Stimulated activated effector memory CD8-positive, alpha-beta T cell treated with anti-CD3 and anti-CD28 coated beads, Interleukin-12 subunit alpha, Interleukin-12 subunit beta, amount 100 ng/mL, for 72 hours (primary cell): ENCODE data around the gene GNAZ.

Source experiments
- ATAC-seq: fragments of 150-1000 bp; cut with Tn5 transposase; 2 replicates; pipeline ENCODE4 v1.10.0; 2021
- DNase-seq, 2 donors: peaks; one replicate each; pipeline ENCODE4 v3.0.0; 2021 to 2022; ENCODE audit warnings: low spot score in 2 of 2
- H3K27ac Mint-ChIP-seq: one replicate; pipeline ENCODE4 v1.8.0; 2022; ENCODE audit warnings: mild to moderate bottlenecking, mixed read lengths
- H3K36me3 Mint-ChIP-seq: one replicate; pipeline ENCODE4 v1.8.0; 2022; ENCODE audit warnings: mild to moderate bottlenecking, mixed read lengths
- H3K4me1 Mint-ChIP-seq: one replicate; pipeline ENCODE4 v1.8.0; 2022; ENCODE audit warnings: mixed read lengths
- H3K4me3 Mint-ChIP-seq: one replicate; pipeline ENCODE4 v1.8.0; 2022; ENCODE audit warnings: mild to moderate bottlenecking, mixed read lengths
- H3K9me3 Mint-ChIP-seq: one replicate; pipeline ENCODE4 v1.8.0; 2022; ENCODE audit warnings: mixed read lengths

GNAZ gene

DNA sequence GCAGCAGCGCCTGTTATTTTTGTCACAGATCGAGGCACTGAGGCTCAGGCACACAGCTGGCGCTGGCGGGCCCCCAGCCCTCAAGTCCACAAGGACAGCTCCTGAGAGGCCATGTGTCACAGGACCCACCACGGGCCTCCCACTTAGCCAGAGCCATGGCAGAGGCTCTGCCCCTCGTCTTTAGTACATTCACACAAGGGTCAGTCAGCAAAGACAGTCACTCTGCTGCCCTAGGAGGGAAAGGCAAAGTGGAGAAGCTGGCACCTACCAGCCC is 29.1 kb downstream of the GNAZ start:
- DNase-seq (no peak), ATAC-seq (no peak)
- no peaks in the 10 kb centered on the region for H3K4me1 Mint-ChIP-seq
- H3K27ac Mint-ChIP-seq = no peak overlapping the region
- no peaks in the 10 kb centered on the region for H3K36me3 Mint-ChIP-seq
- H3K9me3 Mint-ChIP-seq = no peaks in the 10 kb centered on the region
- H3K4me3 Mint-ChIP-seq = no peak overlapping the region

DNA sequence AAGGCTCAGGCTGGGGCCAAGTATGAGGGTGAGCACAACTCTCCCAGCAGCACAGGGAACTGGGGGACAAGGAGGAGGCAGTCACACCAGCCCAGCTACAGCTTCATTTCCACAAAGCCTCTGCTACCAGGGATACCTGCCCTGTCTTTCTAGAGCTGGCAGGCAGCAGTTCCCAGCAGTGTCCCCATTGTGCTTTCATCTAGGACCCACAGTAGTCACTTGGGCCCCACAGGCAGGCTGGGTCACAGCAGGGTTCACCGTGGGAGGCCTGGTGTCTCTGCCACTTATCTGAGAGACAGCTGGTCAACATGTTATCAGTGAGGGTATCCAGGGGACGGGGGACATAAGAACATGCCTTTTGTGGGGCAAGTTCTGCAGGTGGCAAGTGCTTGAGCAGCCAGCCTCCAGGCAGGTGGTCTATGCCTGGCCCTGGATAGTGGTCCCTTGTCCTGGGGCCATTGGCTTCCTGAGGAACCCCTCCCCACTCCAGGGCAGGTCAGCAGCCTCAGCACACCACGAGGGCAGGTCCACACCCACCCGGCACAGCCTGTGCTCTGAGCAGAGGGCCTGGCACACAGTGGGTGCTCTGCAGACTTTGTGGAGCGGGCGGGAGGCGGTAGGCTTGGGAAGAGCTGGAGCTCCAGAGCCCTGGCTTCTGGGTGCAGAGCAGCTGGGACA is 29.9 kb downstream of the GNAZ start:
- Mint-ChIP-seq H3K27ac (no peak overlapping the region), H3K9me3 (no peaks in the 10 kb centered on the region), H3K4me3 (no peak overlapping the region), H3K4me1 (no peaks in the 10 kb centered on the region), H3K36me3 (no peaks in the 10 kb centered on the region)
- ATAC-seq = no peak
- no peak for DNase-seq

DNA sequence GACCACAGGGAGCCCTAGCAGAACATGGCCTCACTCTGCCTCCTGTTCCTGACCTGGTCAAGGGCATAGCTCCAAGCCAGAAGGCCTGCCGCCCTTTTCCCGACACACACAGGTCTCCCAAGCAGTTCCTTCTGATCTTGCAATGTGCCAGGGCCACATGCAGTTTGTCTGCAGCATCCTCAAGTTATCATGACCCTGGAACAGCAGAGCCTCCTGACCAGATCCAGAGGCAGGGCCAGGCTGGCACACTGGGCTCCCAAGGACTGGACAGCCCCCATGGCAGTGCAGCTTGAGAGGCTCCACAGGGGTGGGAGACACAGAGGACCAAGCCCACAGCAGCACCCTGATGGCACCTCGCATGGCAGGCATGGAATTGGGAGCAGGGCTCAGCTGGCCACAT is 31.2 kb downstream of the GNAZ start:
- ATAC-seq (no peak), DNase-seq (no peak)
- no peak overlapping the region for H3K4me3 Mint-ChIP-seq
- H3K36me3 Mint-ChIP-seq = no peaks in the 10 kb centered on the region
- no peaks in the 10 kb centered on the region for H3K4me1 Mint-ChIP-seq
- peak overlapping the region; percentile 34 for H3K27ac Mint-ChIP-seq
- H3K9me3 Mint-ChIP-seq = no peaks in the 10 kb centered on the region

DNA sequence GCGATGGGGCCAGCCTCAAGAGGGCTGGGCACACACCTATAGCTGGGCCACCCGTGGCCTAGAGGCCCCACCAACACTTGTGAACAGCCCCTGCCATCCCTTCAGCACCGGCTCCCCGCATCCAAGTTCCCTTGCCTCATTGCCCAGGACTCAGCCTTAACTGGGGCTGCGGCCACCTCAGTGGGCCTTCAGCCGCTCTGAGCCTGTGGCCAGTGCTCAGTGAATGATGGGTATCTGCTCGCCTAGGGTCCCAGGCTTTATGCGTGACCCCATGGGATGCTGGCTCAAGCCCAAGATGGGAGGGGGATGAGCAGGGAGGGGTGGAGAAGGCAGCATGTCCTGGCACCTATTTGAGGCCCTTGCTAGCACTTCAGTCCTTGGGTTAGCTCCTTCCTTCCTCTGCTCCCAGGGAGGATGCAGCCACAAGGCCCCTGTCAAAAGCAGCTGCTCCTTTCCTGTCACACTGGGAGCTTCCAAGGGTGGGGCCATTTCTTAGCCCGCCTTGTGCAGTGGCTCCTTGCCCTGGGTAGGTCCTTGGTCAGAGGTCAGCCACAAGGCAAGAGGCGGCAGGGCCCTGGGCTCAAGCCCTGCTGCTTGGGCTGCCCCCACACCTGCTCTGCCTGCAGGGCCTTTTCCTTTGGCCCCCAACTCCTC is 31.8 kb downstream of the GNAZ start:
- no peak for ATAC-seq
- Mint-ChIP-seq H3K4me1 (no peaks in the 10 kb centered on the region), H3K27ac (peak overlapping the region; percentile 69), H3K9me3 (no peaks in the 10 kb centered on the region), H3K4me3 (no peak overlapping the region), H3K36me3 (no peaks in the 10 kb centered on the region)
- DNase-seq = no peak

DNA sequence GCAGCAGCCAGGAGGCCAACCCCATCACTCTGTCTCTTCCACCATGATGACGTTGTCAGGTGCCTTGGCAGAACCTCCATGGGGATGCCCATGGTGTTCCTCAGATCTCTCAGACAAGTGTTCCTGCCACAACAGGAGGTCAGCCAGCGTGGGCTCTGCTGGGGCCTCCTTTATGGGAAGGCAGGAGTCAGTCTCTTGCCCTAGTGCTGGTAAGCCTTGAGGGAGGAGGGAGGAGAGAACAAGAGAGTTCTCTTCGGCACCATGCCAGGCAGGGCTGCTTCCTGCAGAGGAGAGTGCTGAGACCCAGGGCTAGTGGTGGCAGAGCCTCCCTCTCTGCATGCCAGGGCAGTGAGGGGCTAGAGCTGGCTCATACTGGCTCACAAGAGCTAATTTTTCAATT is 32.5 kb downstream of the GNAZ start:
- DNase-seq (no peak), ATAC-seq (no peak)
- H3K4me1 Mint-ChIP-seq = no peaks in the 10 kb centered on the region
- no peak overlapping the region for H3K4me3 Mint-ChIP-seq
- no peaks in the 10 kb centered on the region for H3K9me3 Mint-ChIP-seq
- H3K36me3 Mint-ChIP-seq = no peaks in the 10 kb centered on the region
- peak overlapping the region; percentile 69 for H3K27ac Mint-ChIP-seq

DNA sequence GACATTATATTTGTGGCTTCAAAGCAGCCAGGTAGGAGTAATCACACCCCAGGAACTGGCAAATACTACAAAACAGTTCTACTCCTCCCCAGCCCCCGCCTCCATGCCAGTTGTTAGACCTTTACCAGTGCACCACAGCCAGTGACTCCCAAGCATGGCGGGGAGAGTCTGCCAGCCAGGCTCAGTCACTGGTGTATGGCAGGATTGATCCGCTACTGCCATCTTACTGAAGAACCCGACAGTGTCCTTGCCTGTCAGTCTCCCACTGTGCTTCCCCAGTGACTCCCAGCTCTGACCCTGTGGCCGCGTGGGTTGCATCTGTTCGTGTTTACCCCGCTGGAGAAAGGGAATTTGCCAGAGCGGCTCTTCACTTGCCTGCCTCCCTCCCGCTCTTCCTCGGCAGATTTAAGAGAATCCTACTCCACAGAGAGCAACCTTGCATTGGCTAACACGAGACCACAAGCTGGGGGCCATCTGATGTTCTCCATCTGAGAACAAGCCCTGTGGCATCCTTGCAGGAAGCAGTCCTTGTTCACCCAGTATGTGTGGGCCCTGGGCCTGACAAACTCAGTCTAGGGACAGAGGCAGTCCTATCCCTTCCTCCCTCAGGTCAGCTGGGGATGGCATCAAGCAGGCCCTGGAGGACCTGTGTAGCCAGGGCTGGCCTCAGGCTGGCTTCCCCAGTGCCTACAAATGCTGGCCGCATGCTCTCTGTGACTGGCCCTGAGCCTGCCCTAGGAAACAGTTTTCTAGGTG is 33.1 kb downstream of the GNAZ start:
- DNase-seq (no peak), ATAC-seq (no peak)
- peak overlapping the region; percentile 69 for H3K27ac Mint-ChIP-seq
- H3K4me1 Mint-ChIP-seq = no peaks in the 10 kb centered on the region
- no peaks in the 10 kb centered on the region for H3K36me3 Mint-ChIP-seq
- H3K9me3 Mint-ChIP-seq = no peaks in the 10 kb centered on the region
- no peak overlapping the region for H3K4me3 Mint-ChIP-seq

DNA sequence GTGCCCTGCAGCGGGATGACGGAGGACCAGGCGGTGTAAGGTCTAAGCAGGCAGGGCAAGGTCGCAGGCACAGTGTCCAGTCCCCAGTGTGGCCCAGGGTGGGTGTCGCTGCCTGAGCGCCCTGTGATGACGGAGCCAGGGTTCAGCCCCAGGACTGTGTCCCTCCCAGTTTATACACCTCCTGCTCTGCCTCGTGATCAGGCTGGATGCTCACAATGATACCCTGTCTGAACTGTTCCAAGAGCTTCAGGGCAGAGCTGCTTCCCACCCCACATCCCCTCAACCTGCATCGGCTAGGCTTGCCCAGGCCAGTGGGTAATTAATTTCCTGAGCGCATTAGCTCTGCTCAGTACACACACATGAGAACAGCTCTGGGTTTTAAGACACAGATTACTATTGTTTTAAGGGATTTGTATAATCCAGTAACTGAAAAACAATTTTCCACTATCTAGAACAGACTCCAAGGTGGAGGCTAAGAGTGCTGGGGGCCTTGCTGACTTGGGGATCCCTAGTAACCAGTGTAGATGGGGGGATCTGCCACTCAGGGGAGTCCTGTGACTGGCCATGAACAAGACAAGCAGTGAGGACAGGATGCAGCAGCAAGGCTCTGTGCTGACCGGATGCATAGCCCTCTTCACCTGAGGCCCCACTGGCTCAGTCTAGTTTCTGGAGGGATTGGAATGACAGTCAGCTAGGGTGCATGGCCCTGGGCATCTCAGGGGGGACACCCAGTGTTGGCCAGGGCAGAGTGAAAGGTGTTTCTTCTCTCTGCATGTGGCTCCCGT is 34.1 kb downstream of the GNAZ start:
- Mint-ChIP-seq H3K9me3 (no peaks in the 10 kb centered on the region), H3K4me3 (no peak overlapping the region), H3K27ac (no peak overlapping the region), H3K36me3 (no peaks in the 10 kb centered on the region), H3K4me1 (no peaks in the 10 kb centered on the region)
- DNase-seq (no peak), ATAC-seq (no peak)

DNA sequence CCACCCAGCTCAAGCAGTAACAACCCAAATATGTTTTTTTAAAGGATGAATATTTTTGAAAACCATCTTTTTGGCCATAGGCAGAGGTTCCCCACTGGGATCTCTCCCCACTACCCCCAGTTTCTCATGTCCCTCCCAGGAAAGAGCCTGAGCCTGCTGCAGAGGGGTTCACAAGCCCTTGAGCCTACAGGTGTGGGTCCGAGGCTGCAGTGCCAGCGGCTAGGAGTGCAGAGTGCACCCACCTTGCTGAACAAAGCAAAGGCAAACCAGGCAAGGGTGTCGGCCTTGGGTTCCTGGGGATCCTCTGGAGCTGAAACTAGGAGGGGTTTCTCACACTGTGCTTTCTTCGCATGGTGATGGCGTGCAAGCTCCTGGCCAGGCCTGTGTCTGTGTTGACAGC is 35.0 kb downstream of the GNAZ start:
- no peak overlapping the region for H3K4me3 Mint-ChIP-seq
- H3K9me3 Mint-ChIP-seq = no peaks in the 10 kb centered on the region
- ATAC-seq (no peak), DNase-seq (no peak)
- H3K27ac Mint-ChIP-seq = no peak overlapping the region
- no peaks in the 10 kb centered on the region for H3K36me3 Mint-ChIP-seq
- no peaks in the 10 kb centered on the region for H3K4me1 Mint-ChIP-seq

DNA sequence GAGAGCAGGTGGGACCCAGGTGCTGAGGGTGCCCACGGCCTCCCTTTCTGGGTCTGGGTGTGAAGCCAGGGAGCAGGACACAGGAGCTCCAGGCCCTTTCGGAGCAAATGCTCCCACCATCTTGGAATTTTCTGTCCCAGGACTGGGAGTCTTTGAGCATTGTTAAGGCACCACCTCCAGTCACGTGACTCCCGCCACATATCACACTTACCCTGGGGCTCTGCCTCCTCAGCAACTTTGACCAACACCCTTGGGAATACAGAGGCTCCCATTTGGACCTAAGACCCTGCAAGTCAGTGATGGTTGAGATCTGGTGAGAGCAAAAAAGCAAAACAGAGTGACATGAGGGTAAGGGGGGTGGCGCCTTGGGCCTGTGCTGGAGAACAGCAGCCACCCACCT is 35.6 kb downstream of the GNAZ start:
- DNase-seq = no peak
- Mint-ChIP-seq H3K4me3 (no peak overlapping the region), H3K27ac (no peak overlapping the region), H3K9me3 (no peaks in the 10 kb centered on the region), H3K36me3 (no peaks in the 10 kb centered on the region), H3K4me1 (no peaks in the 10 kb centered on the region)
- no peak for ATAC-seq

DNA sequence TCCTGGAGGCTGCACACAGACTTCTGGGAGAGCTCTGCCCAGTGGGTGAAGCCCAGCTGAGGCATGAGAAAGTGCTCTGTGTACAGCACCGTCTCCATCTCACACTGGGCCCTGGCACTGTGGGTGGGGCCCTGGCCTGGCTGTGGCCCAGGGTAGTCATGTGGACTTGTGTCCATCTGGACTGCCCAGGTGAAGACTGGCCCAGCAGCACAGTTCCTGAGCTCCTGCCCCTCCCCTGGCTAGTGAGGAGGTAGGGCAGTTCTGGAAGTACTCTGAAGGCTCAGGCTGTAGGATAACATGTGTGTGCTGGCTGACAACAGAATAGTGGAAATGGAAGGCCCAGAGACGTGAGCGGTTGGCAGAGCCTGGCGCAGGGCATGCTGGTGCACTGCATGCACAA is 36.0 kb downstream of the GNAZ start:
- H3K9me3 Mint-ChIP-seq = no peaks in the 10 kb centered on the region
- H3K27ac Mint-ChIP-seq = no peak overlapping the region
- no peaks in the 10 kb centered on the region for H3K36me3 Mint-ChIP-seq
- DNase-seq (no peak), ATAC-seq (no peak)
- H3K4me1 Mint-ChIP-seq = no peaks in the 10 kb centered on the region
- no peak overlapping the region for H3K4me3 Mint-ChIP-seq

DNA sequence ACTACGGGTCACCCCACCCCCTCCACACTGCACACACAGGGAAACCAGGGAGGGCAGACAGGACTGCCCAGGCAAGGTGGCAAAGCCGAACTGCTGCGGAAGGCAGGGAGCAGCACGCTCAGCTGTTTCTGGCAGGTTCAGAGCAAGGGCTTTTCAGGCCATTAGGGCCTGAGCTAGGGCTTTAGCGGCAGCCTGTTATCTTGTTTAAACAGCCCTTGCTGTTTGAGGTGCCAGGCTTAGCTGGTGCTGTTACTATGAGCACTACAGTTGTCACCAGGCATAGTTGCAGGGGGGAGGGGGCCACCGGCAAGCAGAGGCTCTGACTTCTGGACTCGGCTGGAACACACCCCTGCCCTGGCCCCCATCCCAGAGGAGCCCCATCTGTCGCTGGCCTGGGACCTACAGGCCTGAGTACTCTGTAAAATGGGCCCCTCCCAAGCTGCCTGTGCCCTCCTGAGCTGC is 36.6 kb downstream of the GNAZ start:
- no peaks in the 10 kb centered on the region for H3K4me1 Mint-ChIP-seq
- no peak overlapping the region for H3K4me3 Mint-ChIP-seq
- no peaks in the 10 kb centered on the region for H3K9me3 Mint-ChIP-seq
- ATAC-seq (no peak), DNase-seq (no peak)
- H3K36me3 Mint-ChIP-seq = no peaks in the 10 kb centered on the region
- H3K27ac Mint-ChIP-seq = no peak overlapping the region

DNA sequence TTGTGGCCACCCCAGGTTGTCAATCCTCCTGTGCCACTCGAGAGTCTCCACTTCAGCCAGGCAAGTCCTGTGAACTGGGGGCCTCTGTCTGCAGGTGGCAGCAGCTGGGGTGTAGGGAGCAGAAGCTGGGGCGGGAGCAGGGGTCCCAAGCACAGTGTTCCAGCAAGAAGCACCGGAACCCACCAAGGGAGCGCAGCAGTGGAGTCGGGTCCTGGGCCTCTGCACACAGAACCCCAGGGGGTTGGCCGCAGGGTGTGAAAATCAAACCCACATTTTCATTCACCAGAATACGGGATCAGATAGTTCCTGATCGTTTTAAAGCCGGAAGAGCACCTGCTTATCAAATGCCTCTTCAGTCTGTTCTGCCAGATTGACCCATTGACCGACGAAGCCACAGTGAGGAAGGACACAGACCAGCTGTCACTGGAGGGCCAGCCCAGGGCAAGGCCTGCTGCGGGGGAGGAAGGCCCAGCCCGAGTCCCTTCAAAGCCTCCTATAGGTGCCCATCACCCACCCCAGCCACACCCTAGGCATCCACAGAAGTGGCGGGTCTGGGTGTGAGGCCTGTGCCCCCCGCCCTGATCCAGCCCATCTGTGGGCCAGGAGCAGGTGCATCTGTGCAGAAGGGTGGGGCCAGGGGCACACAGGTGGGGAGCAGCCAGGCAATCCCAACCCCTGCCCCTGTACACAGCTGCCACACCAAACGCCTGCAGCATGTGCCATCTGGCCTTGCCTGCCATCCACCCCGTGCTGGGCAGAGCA is 37.3 kb downstream of the GNAZ start:
- H3K36me3 Mint-ChIP-seq = no peaks in the 10 kb centered on the region
- H3K4me3 Mint-ChIP-seq = no peak overlapping the region
- DNase-seq (no peak), ATAC-seq (no peak)
- no peaks in the 10 kb centered on the region for H3K9me3 Mint-ChIP-seq
- H3K4me1 Mint-ChIP-seq = no peaks in the 10 kb centered on the region
- peak overlapping the region; percentile 32 for H3K27ac Mint-ChIP-seq

DNA sequence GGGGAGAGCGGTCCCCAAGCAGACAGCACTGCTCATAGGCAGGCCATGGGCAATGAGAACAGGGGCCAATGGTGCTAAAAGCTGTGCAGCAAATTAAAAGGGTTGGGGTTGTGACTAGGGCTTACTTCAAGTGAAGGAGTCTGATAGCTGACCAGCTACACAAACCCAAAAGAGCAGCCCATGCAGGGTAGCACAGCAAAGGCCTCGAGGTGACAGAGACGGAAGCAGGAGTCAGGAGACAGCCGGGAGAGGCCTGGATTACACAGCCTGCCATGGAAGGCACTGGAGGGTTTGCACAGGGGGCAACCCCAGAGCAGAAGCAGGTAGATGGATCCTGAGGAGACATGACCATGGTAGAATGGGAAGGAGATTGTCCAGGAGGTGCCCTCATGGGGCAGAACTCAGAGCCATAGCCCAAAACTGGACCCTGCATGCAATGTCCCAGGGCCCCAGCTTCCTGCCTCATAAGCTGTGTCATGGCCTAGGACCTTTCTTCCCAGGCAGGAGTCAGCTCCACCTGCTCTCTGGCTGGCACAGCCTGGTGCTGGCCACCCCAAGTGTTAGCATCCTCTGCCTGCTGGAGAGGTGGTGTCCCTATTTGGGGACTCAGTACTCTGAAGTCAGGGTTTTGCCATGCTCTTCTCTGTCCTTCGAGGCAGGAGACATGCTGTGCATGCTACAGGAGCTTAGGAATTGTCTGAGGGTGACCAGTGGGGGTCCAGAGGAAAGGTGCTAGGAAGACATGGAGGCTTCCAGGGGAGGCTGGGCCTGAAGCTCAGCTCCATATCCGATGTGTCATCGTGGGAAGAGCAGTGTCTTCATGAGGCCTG is 38.1 kb downstream of the GNAZ start:
- ATAC-seq = no peak
- H3K27ac Mint-ChIP-seq = peak overlapping the region; percentile 32
- H3K4me3 Mint-ChIP-seq = no peak overlapping the region
- H3K4me1 Mint-ChIP-seq = no peaks in the 10 kb centered on the region
- H3K9me3 Mint-ChIP-seq = no peaks in the 10 kb centered on the region
- H3K36me3 Mint-ChIP-seq = no peaks in the 10 kb centered on the region
- DNase-seq = no peak

DNA sequence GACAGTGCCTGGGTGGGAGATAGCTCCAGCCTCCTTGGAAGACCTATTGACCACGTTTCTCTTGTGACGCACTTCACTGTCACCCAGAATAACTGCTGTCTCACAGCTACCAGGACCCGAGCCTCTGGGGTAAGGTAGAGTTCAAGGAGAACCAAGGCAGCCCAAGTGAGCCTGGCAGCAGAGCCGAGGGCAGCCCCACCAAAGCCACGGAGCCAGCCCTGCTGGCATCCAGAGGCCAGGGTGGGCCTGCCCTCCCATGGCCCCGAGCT is 38.7 kb downstream of the GNAZ start:
- Mint-ChIP-seq H3K4me1 (no peaks in the 10 kb centered on the region), H3K9me3 (no peaks in the 10 kb centered on the region), H3K36me3 (no peaks in the 10 kb centered on the region), H3K4me3 (no peak overlapping the region), H3K27ac (no peak overlapping the region)
- no peak for DNase-seq
- no peak for ATAC-seq
